Breast epithelium (tissue), 4 donors: Measurements from ENCODE around the gene COL23A1. TPM values are rescaled to one million over a fixed set of nuclear protein-coding genes. Genes with fewer than 3 reads are reported as not detected.

ENCODE experiments used
- DNase-seq, 2 donors: peaks; one replicate each; pipeline ENCODE4 v3.0.0-alpha.2; 2019; ENCODE audit warnings: low spot score in 2 of 2
- H3K27ac ChIP-seq, 2 donors: fragments of 200-600 bp; sonication (generic) in 1 of 2; one replicate each; pipeline ENCODE4 v1.5.1; 2016 to 2019; ENCODE audit warnings: mild to moderate bottlenecking in 1 of 2
- H3K27me3 ChIP-seq, 2 donors: fragments of 200-600 bp; sonication (generic) in 1 of 2; one replicate each; pipeline versions ENCODE4 v1.5.1 to v1.6.0; 2017 to 2019; ENCODE audit warnings: control low read depth in 1 of 2, mild to moderate bottlenecking in 1 of 2
- H3K36me3 ChIP-seq: fragments of 200-600 bp; one replicate; pipeline ENCODE4 v1.5.1; 2019
- H3K4me1 ChIP-seq, 2 donors: fragments of 200-600 bp; sonication (generic); one replicate each; pipeline ENCODE4 v1.5.1; 2016 to 2019; ENCODE audit warnings: control low read depth in 1 of 2
- H3K4me3 ChIP-seq, 3 donors: fragments of 200-600 bp; sonication (generic); 1 replicate in 2 of 3; 2 replicates in 1 of 3; pipeline ENCODE4 v1.5.1; 2016 to 2019; ENCODE audit warnings: mild to moderate bottlenecking in 3 of 3, moderate library complexity in 2 of 3
- H3K9me3 ChIP-seq, 2 donors: fragments of 200-600 bp; sonication (generic) in 1 of 2; one replicate each; pipeline ENCODE4 v1.5.1; 2016 to 2019; ENCODE audit warnings: control low read depth in 1 of 2
- CTCF ChIP-seq, 3 donors: fragments of 450-650 bp; IDR thresholded peaks; one replicate each; pipeline ENCODE4 v1.5.1; 2016 to 2017; ENCODE audit warnings: antibody characterized with exemption in 3 of 3, mild to moderate bottlenecking in 3 of 3, moderate library complexity in 3 of 3
- POLR2A ChIP-seq: fragments of 450-650 bp; IDR thresholded peaks from one replicate; pipeline ENCODE4 v1.6.1; 2016; ENCODE audit warnings: antibody characterized with exemption, mild to moderate bottlenecking, moderate library complexity
- POLR2AphosphoS5 ChIP-seq, 3 donors: sonication (generic); formaldehyde crosslinking; IDR thresholded peaks; one replicate each; pipeline ENCODE4 v1.6.1; 2017; ENCODE audit warnings: antibody characterized with exemption in 3 of 3
- intact Hi-C: fragments of 100-400 bp; cut with DNase I; formaldehyde crosslinking; loops from one replicate; pipeline ENCODE4 v1.15.1; 2023; ENCODE audit warnings: low total_unique reads
- total RNA-seq, 3 donors: library from RNA; depleted of rRNA; stranded (reverse); fragments of >200 nt; gene quantifications; one replicate each; pipeline ENCODE4 v1.1.0, GENCODE V29; 2016

COL23A1 gene
- total RNA-seq, 3 donors from 2014 or later: 0.32 to 3.3 (median 2.6) TPM

- Histone ChIP-seq H3K27me3 (no peaks in the 10 kb centered on the region), H3K27ac (no peak overlapping the region), H3K4me3 (no peak overlapping the region), H3K4me1 (no peaks in the 10 kb centered on the region), H3K36me3 (no peaks in the 10 kb centered on the region), H3K9me3 (no peaks in the 10 kb centered on the region)
- peak in 1 of 2 donors; percentile 33 for DNase-seq
- TF ChIP-seq CTCF (IDR thresholded peaks at IDR 0.05): no peak
- intact Hi-C loops: no loop called here
These were observed 249.6 kb downstream of the COL23A1 start for GRCh38 chr5:178340637-178341036.

- no peak overlapping the region for H3K4me3 ChIP-seq
- intact Hi-C loops: no loop called here
These were observed 250.0 kb downstream of the COL23A1 start for GRCh38 chr5:178340187-178340586.

GRCh38 chr5:178339272-178339671, 250.9 kb downstream of the COL23A1 start:
- Histone ChIP-seq H3K4me1 (no peaks in the 10 kb centered on the region), H3K9me3 (no peaks in the 10 kb centered on the region), H3K27me3 (no peaks in the 10 kb centered on the region), H3K4me3 (no peak overlapping the region), H3K36me3 (no peaks in the 10 kb centered on the region), H3K27ac (no peak overlapping the region)
- no peak for DNase-seq
- intact Hi-C loops: no loop called here
- no peak for TF ChIP-seq CTCF (IDR thresholded peaks at IDR 0.05)
- no peak for TF ChIP-seq POLR2A
- TF ChIP-seq POLR2AphosphoS5 (IDR thresholded peaks at IDR 0.05): no peak

More at GRCh38 chr5:178340187-178340586, 250.0 kb downstream of the COL23A1 start:
- no peak for DNase-seq
- Histone ChIP-seq H3K27me3 (no peaks in the 10 kb centered on the region), H3K4me1 (no peaks in the 10 kb centered on the region), H3K36me3 (no peaks in the 10 kb centered on the region), H3K27ac (no peak overlapping the region), H3K9me3 (no peaks in the 10 kb centered on the region)
- no peak for TF ChIP-seq CTCF (IDR thresholded peaks at IDR 0.05)
- no peak for TF ChIP-seq POLR2AphosphoS5 (IDR thresholded peaks at IDR 0.05)
- TF ChIP-seq POLR2A: no peak

DNA sequence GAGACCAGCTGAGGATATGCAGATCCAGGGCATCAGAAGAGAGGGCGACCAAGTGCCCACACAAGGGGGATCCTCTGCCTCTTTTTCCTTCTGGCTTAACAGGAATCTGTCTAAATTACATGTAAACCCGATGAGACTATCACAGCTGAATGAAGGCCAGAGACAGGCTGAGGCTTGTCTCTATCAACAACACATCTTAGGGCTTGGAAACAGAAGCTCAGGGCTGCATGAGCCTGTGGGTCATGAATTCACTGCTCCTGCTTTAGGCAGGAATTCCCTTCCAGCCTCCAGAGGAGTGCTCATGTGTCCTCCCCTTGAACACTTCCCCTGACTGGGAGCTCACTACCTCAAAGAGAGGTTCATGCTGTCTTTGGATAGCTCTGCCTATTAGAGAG, 251.4 kb downstream of the COL23A1 start:
- TF ChIP-seq POLR2A: no peak
- no peak for TF ChIP-seq POLR2AphosphoS5 (IDR thresholded peaks at IDR 0.05)
- TF ChIP-seq CTCF (IDR thresholded peaks at IDR 0.05): no peak
- DNase-seq: no peak
- H3K4me3 ChIP-seq: no peak overlapping the region
- H3K36me3 ChIP-seq: no peaks in the 10 kb centered on the region
- intact Hi-C loops: no loop called here
- no peaks in the 10 kb centered on the region for H3K9me3 ChIP-seq
- no peaks in the 10 kb centered on the region for H3K4me1 ChIP-seq
- H3K27ac ChIP-seq: no peak overlapping the region
- no peaks in the 10 kb centered on the region for H3K27me3 ChIP-seq

- intact Hi-C loops: no loop called here
- Histone ChIP-seq H3K4me3 (no peak overlapping the region), H3K27me3 (no peaks in the 10 kb centered on the region), H3K4me1 (no peaks in the 10 kb centered on the region), H3K9me3 (no peaks in the 10 kb centered on the region), H3K27ac (no peak overlapping the region), H3K36me3 (no peaks in the 10 kb centered on the region)
- no peak for TF ChIP-seq CTCF (IDR thresholded peaks at IDR 0.05)
- no peak for TF ChIP-seq POLR2A
- no peak for TF ChIP-seq POLR2AphosphoS5 (IDR thresholded peaks at IDR 0.05)
- DNase-seq: no peak
These were observed 252.0 kb downstream of the COL23A1 start for GRCh38 chr5:178338126-178338749.
